Stimulated activated naive CD8-positive, alpha-beta T cell treated with anti-CD3 and anti-CD28 coated beads, Interleukin-15, Interleukin-2, amounts not matched to agents 100 U/mL and 50 U/mL, for 24 hours (primary cell): ENCODE data around the gene CTDSPL2.
"Not testable (repeated sequence)": the region's sequence is repeated elsewhere in the genome, so short reads cannot be mapped to it uniquely, and the experiment has no call there.

Experiments used
- ATAC-seq: fragments of 150-1000 bp; cut with Tn5 transposase; one replicate; pipeline ENCODE4 v1.10.0; 2021
- DNase-seq: peaks from one replicate; pipeline ENCODE4 v3.0.0; 2021

The CTDSPL2 gene

DNA sequence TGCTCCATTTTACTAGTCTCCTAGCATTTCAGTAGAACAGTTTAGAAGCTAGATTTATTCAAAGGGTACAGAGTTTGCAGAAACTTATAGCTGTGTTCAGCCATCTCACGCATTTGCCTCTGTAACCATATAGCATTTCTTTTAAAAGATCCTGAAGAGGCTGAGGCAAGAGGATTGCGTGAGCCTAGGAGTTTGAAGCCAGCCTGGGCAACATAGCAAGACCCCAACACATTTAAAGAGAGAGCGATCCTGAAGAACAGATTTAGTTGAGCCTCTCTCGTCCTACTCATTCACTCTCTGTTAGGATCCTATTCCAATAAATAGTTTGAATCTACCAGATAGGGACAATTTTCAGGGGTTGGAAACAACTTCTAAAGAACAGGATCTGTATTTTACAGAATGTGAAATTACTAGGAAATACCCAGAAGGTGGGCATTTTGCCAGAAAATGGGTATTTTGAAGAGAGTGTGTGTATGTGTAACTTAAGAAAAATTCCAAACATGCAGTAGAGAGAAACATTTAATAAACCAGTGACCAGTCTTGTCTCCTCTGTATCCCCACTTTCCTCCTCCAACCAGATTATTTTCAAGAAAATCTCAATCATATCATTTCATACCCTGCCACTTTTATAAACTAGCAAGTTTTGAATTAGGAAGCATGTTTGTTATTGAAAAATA is 114.0 kb downstream of the CTDSPL2 start:
- DNase-seq, result no peak
- no peak for ATAC-seq

DNA sequence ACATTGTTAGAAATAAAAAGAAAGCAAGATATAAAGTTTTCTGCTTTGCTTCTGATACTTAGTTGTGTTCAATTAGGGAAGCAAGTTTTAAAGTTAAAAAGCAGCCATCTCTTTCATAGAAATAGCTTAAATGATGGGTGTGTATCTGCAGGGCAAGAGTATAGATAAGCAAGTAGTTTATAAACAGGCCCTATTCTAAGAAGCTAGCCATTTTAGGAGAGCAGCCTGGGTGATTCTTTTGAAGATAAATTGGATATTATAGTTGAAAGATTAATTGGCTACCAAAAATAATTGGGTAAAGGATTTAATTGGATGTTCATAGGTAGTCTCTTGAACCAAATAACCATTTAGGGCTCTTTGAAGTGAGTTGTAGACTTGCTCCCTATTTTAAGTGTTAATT is 115.2 kb downstream of the CTDSPL2 start:
- DNase-seq, result no peak
- no peak for ATAC-seq

DNA sequence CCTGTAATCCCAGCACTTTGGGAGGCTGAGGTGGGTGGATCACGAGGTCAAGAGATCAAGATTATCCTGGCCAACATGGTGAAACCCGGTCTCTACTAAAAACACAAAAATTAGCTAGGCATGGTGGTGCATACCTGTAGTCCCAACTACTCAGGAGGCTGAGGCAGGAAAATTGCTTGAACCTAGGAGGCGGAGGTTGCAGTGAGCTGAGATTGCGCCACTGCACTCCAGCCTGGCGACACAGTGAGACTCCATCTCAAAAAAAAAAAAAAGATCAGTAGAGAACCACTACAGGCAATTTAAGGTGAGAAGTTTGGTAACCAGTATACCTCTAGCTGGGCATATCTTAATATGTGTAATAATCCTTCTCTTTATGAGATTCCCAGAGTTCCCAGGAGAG is 117.3 kb downstream of the CTDSPL2 start:
- not testable (repeated sequence) for ATAC-seq, DNase-seq

DNA sequence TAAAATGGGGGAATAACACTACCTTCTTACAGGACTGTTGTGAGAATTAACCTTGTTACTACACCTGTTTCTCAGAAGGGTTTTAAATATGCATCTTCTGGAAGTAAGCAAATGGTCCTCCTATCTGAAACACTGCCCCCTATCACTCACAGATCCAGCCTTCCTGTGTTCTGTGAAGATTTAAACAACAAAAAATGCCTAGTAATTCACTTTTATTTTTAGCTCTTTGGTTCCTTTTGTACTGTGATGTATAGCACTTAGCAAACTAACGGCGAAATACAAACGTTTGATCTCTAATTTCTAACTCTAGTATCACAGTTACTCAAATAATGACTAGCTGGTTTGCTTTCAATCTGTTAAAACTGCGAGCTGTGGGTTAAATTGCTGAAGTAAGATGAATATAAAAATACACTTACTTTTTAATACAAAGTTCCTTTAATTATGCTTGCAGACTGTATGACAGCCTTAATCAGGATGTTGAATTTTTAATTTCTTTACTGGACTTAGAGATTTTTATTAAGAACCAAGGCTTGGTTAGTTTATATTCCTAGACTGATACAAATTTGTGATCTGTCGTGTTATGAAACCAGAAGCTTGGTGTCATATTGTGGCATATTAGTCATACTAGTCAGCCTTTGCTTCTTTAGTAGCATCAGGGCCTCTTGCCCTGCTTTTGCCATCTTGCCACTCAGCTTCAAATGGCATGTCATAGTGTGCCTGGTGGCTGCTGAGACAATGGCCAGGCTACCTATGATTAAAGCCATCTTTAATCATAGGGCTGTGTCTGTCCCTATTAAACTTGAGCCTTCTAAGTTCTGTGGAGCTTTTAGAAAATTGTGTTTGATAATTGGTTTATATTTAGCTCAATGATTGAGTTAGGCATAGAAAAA is 118.7 kb downstream of the CTDSPL2 start:
- ATAC-seq (peak; percentile 98), DNase-seq (peak; percentile 43)

DNA sequence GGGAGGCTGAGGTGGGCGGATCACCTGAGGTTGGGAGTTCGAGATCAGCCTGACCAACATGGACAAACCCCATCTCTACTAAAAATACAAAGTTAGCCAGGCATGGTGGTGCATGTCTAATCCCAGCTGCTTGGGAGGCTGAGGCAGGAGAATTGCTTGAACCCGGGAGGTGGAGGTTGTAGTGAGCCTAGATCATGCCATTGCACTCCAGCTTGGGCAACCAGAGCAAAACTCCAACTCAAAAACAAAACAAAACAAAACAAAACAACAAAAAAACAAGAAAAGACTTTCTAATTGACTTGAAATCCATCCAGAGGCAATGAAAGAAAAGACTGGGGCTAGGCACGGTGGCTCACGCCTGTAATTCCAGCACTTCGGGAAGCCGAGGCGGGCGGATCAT is 121.7 kb downstream of the CTDSPL2 start:
- not testable (repeated sequence) for DNase-seq, ATAC-seq

GRCh38 chr15:44550256-44550655 is 122.8 kb downstream of the CTDSPL2 start:
- no peak for DNase-seq
- ATAC-seq, result no peak

- ATAC-seq (no peak), DNase-seq (no peak)
Observed at GRCh38 chr15:44550734-44551133, 123.3 kb downstream of the CTDSPL2 start.

GRCh38 chr15:44554934-44555723 is 127.7 kb downstream of the CTDSPL2 start:
- ATAC-seq (no peak), DNase-seq (no peak)

- DNase-seq, ATAC-seq: not testable (repeated sequence)
Observed at GRCh38 chr15:44560926-44561325, 133.5 kb downstream of the CTDSPL2 start.

- ATAC-seq (no peak), DNase-seq (no peak)
Observed at GRCh38 chr15:44565387-44566154, 138.1 kb downstream of the CTDSPL2 start.

- DNase-seq (no peak), ATAC-seq (no peak)
Observed at GRCh38 chr15:44566155-44566540, 138.7 kb downstream of the CTDSPL2 start.

- DNase-seq, result no peak
Observed at GRCh38 chr15:44568338-44568737, 140.9 kb downstream of the CTDSPL2 start.

GRCh38 chr15:44569316-44569715 is 141.9 kb downstream of the CTDSPL2 start:
- ATAC-seq, result no peak
- DNase-seq, result no peak

More at GRCh38 chr15:44568338-44568737, 140.9 kb downstream of the CTDSPL2 start:
- ATAC-seq, result no peak

DNA sequence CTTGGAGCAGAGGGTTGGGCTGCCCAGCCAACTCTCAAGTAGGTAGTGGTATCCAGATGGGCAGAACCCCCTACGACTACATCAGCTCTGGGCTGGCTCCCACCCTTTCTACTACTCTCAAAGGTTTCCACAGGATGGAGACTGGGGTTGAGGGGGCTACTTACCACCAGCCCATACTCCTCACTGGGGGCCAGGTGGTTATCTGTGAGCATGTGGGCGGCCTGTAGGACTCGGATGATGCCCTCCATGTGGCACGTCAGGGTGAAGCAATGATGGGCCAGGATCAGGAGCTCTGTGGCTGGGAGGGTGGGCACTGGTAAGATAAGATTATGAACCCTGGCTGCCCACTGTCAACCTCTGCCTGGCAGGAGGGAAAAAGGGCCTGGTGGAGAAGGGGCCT is 142.9 kb downstream of the CTDSPL2 start:
- ATAC-seq (no peak), DNase-seq (no peak)

GRCh38 chr15:44573386-44573785 is 146.0 kb downstream of the CTDSPL2 start:
- ATAC-seq (no peak), DNase-seq (no peak)

DNA sequence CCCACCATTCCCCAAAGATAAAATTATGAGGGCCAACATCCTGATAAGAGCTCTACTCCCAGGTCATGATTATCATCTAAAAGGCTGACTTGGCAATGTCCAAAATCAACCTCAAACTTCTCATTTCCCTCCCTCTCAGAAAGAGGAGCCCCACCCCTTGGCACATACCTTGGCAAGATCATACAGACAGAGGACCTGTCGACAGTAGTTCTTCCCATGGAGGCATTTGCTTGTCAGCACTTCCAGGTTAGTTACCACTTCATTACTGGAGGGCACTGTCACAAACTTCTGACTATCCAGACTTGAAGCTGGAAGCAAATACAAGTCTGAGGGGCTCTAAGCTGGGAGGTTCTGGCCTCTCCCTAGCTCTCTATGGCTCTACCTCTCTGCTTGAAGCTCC is 147.3 kb downstream of the CTDSPL2 start:
- DNase-seq, result no peak
- no peak for ATAC-seq
